CD8-positive, alpha-beta memory T cell (primary cell): ENCODE data around the gene KIF16B. TPM values are rescaled to one million over a fixed set of nuclear protein-coding genes. Genes with fewer than 3 reads are reported as not detected.
"Not testable (repeated sequence)": the region's sequence is repeated elsewhere in the genome, so short reads cannot be mapped to it uniquely, and the experiment has no call there.

Source experiments
- CTCF ChIA-PET: fragments of 350-600 bp; sonication (Branson Sonifier 250); formaldehyde crosslinking; loops from one replicate; lab custom pipeline; 2021; ENCODE audit warnings: antibody characterized with exemption; lab: Charles Lee
- POLR2A ChIA-PET: fragments of 350-600 bp; sonication (Branson Sonifier 250); formaldehyde crosslinking; loops from one replicate; lab custom pipeline; 2021; ENCODE audit warnings: antibody characterized with exemption; lab: Charles Lee
- DNase-seq, 5 donors: peaks; one replicate each; pipeline versions ENCODE4 v3.0.0 to v3.0.0-alpha.2; 2020 to 2022; ENCODE audit warnings: mixed read lengths in 1 of 5
- H3K27ac ChIP-seq: one replicate; pipeline ENCODE4 v1.7.0; 2013; ENCODE audit warnings: low read depth, mild to moderate bottlenecking, low read length, moderate library complexity
- H3K27me3 ChIP-seq: 2 replicates; pipeline ENCODE4 v1.7.0; 2013; ENCODE audit warnings: low read length, mild to moderate bottlenecking; ENCODE audit not compliant: insufficient read depth, poor library complexity, severe bottlenecking
- H3K36me3 ChIP-seq: 2 replicates; pipeline ENCODE4 v1.7.0; 2013; ENCODE audit warnings: mild to moderate bottlenecking, low read length, moderate library complexity; ENCODE audit not compliant: insufficient read depth
- H3K4me1 ChIP-seq: 2 replicates; pipeline ENCODE4 v1.7.0; 2013; ENCODE audit warnings: mild to moderate bottlenecking, low read length, moderate library complexity; ENCODE audit not compliant: insufficient read depth
- H3K4me3 ChIP-seq: 2 replicates; pipeline ENCODE4 v1.7.0; 2013; ENCODE audit warnings: mild to moderate bottlenecking, low read length
- H3K9me3 ChIP-seq: 2 replicates; pipeline ENCODE4 v1.7.0; 2013; ENCODE audit warnings: mild to moderate bottlenecking, low read length
- H3K27ac Mint-ChIP-seq, 8 donors: one replicate each; pipeline ENCODE4 v1.8.0; 2020 to 2021; ENCODE audit warnings: mixed read lengths in 8 of 8, mild to moderate bottlenecking in 6 of 8, inconsistent platforms in 3 of 8, moderate library complexity in 3 of 8
- H3K27me3 Mint-ChIP-seq, 2 donors: one replicate each; pipeline ENCODE4 v1.8.0; 2020 to 2021; ENCODE audit warnings: mixed read lengths in 2 of 2, mild to moderate bottlenecking in 1 of 2, moderate library complexity in 1 of 2
- H3K36me3 Mint-ChIP-seq, 3 donors: one replicate each; pipeline ENCODE4 v1.8.0; 2020 to 2021; ENCODE audit warnings: mixed read lengths in 3 of 3, inconsistent platforms in 1 of 3, mild to moderate bottlenecking in 1 of 3
- H3K4me1 Mint-ChIP-seq, 3 donors: one replicate each; pipeline ENCODE4 v1.8.0; 2020 to 2021; ENCODE audit warnings: mixed read lengths in 3 of 3, inconsistent platforms in 1 of 3, mild to moderate bottlenecking in 1 of 3
- H3K4me3 Mint-ChIP-seq, 7 donors: one replicate each; pipeline ENCODE4 v1.8.0; 2020 to 2021; ENCODE audit warnings: mixed read lengths in 7 of 7, mild to moderate bottlenecking in 6 of 7, moderate library complexity in 4 of 7, inconsistent platforms in 2 of 7
- H3K9me3 Mint-ChIP-seq, 5 donors: one replicate each; pipeline ENCODE4 v1.8.0; 2020 to 2022; ENCODE audit warnings: mixed read lengths in 5 of 5, mild to moderate bottlenecking in 3 of 5, moderate library complexity in 2 of 5, inconsistent platforms in 1 of 5
- polyA plus RNA-seq: library from polyadenylated mRNA; unstranded; fragments of 300-500 nt; fragmentation: Illumina TruSeq; gene quantifications from one replicate; pipeline ENCODE4 v1.2.3, GENCODE V29; 2021
- total RNA-seq, 2 experiments: library from RNA; stranded (reverse); gene quantifications; one replicate each; pipeline ENCODE4 v1.2.3, GENCODE V29; 2021

The KIF16B gene
- total and polyA plus RNA-seq, 3 experiments from 2014 or later = 3.2 to 6.0 (median 3.4) TPM

DNA sequence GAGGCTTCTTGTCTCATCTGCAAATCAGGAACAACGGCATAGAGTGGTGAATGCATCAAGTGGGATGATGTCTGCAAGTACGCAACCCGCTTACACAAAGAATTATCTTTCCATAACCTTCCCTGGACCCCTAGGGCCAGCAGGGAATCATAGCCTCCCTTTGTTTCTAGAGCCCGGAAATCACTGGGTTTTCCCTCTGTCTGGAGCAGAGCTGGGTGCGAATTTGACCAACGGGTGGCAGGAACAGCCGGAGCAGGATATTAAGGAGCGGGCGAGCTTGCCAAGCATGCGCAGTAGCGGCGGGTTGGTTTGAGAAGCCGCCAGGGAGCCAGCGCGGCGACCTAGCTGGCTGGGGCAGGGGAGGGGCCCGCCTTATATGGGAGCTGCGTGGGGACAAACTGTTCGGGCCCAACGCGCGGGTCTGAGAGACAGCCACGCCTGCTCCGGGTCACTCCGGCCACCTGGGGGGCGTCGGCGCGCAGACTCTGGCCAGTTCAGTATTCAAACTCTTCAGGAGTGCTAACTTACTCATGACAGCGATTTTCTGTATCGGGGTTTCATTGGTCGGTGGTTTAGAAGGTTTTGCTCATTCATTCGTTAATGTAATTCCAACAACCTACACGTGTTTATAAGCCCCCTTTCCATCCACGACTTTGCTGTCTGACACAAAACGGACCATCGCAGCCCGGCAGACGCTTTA is 1.6 kb upstream of the KIF16B start:
- H3K9me3 ChIP-seq = no peaks in the 10 kb centered on the region
- H3K36me3 Mint-ChIP-seq = peaks cover 0 to 1% (median 0%) of the 10 kb centered on the region in 3 donors
- no peaks in the 10 kb centered on the region for H3K27me3 ChIP-seq
- peaks cover 20% of the 10 kb centered on the region for H3K4me1 ChIP-seq
- no peaks in the 10 kb centered on the region for H3K36me3 ChIP-seq
- peak overlapping the region; percentile 35 to 92 (median 71) for H3K27ac Mint-ChIP-seq
- POLR2A ChIA-PET = no interaction called here
- peak; percentile 43 to 79 (median 74) for DNase-seq
- H3K4me1 Mint-ChIP-seq = peaks cover 39 to 52% (median 41%) of the 10 kb centered on the region in 3 donors
- CTCF ChIA-PET = no interaction called here
- H3K4me3 Mint-ChIP-seq = peak overlapping the region; percentile 81 to 93 (median 90)
- H3K4me3 ChIP-seq = peak overlapping the region; percentile 81
- peaks cover 0 to 8% of the 10 kb centered on the region in 2 donors for H3K27me3 Mint-ChIP-seq
- peak overlapping the region; percentile 40 for H3K27ac ChIP-seq
- H3K9me3 Mint-ChIP-seq = no peaks in the 10 kb centered on the region

DNA sequence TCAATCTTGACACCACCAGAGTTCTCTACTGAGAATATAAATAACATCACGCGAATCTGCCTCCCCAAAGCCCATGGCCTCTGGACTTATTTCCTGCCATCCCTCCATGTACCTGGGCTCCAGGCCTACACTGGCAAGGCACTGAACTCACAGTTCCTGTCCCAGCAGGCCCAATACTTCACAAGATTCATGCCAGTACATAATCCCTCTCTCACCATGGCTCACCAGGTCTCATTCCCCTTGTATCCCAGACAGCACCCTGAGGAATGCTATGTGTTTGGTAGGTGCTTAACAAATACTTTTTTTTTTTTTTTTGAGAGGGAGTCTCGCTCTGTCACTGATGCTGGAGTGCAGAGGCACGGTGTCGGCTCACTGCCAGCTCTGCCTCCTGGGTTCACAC is 1.9 kb downstream of the KIF16B start:
- Histone ChIP-seq H3K27ac (no peak overlapping the region), H3K4me1 (peaks cover 20% of the 10 kb centered on the region), H3K36me3 (no peaks in the 10 kb centered on the region), H3K4me3 (no peak overlapping the region), H3K27me3 (no peaks in the 10 kb centered on the region), H3K9me3 (no peaks in the 10 kb centered on the region)
- H3K4me1 Mint-ChIP-seq = peaks cover 39 to 56% (median 46%) of the 10 kb centered on the region in 3 donors
- peaks cover 0 to 1% (median 0%) of the 10 kb centered on the region in 3 donors for H3K36me3 Mint-ChIP-seq
- DNase-seq = no peak
- peak overlapping the region in 1 of 7 donors; percentile 43 for H3K4me3 Mint-ChIP-seq
- ChIA-PET CTCF (no interaction called here), POLR2A (no interaction called here)
- H3K27me3 Mint-ChIP-seq = peaks cover 0 to 8% of the 10 kb centered on the region in 2 donors
- H3K9me3 Mint-ChIP-seq = no peaks in the 10 kb centered on the region
- H3K27ac Mint-ChIP-seq = peak overlapping the region in 3 of 8 donors; percentile 8 to 25 (median 17)

DNA sequence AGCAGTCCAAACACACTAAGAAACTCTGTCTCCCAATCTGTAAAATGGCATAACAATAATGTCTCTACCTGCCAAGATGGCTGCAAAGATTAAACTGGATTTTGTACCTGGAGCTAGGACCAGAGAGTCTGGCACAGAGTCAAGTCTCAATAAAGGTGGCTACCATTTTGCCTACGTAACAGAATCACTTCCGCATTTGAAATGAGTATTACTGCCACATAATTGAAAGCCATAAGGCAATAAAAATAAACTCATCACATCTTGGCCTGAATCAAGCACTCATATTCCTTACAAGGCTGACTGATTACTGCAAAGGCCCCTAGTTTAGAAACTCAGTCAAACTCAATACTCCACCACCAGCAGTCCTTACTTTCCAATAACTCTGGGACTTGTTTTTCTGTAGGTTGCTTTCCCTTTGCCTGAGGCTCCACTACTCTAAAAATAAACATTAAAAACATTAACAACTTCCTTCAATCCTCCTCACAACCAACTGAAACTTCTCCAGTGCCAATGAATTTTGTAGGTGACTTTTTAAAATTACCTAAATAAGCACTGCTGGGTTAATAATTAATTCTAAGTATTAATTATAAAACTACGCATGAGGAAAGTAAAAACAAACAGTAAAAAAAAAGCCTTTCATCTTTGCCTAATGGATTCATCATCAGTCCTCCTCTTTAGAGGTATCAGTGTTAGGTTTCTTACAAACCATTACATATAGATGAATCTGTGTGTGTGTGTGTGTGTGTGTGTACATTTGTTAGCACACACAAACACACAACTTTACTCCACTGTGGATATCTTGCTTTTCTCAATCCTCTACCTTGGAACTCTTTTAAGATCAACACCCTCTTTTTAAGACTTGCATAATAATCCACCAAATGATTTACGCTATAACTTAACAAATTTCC is 3.7 kb downstream of the KIF16B start:
- H3K9me3 Mint-ChIP-seq = no peaks in the 10 kb centered on the region
- no peaks in the 10 kb centered on the region for H3K36me3 ChIP-seq
- H3K27ac ChIP-seq = no peak overlapping the region
- H3K27me3 Mint-ChIP-seq = peaks cover 0 to 8% of the 10 kb centered on the region in 2 donors
- H3K4me1 ChIP-seq = peaks cover 18% of the 10 kb centered on the region
- peak overlapping the region in 1 of 8 donors; percentile 59 for H3K27ac Mint-ChIP-seq
- H3K36me3 Mint-ChIP-seq = peaks cover 0 to 3% (median 0%) of the 10 kb centered on the region in 3 donors
- H3K4me3 Mint-ChIP-seq = peak overlapping the region in 1 of 7 donors; percentile 17
- no peak overlapping the region for H3K4me3 ChIP-seq
- no peaks in the 10 kb centered on the region for H3K27me3 ChIP-seq
- POLR2A ChIA-PET = no interaction called here
- H3K9me3 ChIP-seq = no peaks in the 10 kb centered on the region
- DNase-seq = no peak
- peaks cover 28 to 52% (median 37%) of the 10 kb centered on the region in 3 donors for H3K4me1 Mint-ChIP-seq
- CTCF ChIA-PET = no interaction called here

GRCh38 chr20:16566080-16566479 is 7.2 kb downstream of the KIF16B start:
- ChIA-PET POLR2A (no interaction called here), CTCF (no interaction called here)
- no peaks in the 10 kb centered on the region for H3K36me3 ChIP-seq
- no peak overlapping the region for H3K27ac ChIP-seq
- no peaks in the 10 kb centered on the region for H3K27me3 ChIP-seq
- H3K4me3 ChIP-seq = no peak overlapping the region
- no peak for DNase-seq
- Mint-ChIP-seq H3K4me1 (peaks cover 2 to 43% (median 18%) of the 10 kb centered on the region in 3 donors), H3K9me3 (no peaks in the 10 kb centered on the region), H3K4me3 (no peak overlapping the region), H3K27me3 (no peaks in the 10 kb centered on the region), H3K36me3 (peaks cover 0 to 3% (median 0%) of the 10 kb centered on the region in 3 donors), H3K27ac (no peak overlapping the region)
- H3K9me3 ChIP-seq = no peaks in the 10 kb centered on the region
- no peaks in the 10 kb centered on the region for H3K4me1 ChIP-seq

GRCh38 chr20:16564079-16564478 is 9.2 kb downstream of the KIF16B start:
- H3K9me3 ChIP-seq, DNase-seq, POLR2A ChIA-PET, H3K27ac Mint-ChIP-seq, H3K27ac ChIP-seq, CTCF ChIA-PET, H3K36me3 Mint-ChIP-seq, H3K4me3 Mint-ChIP-seq, H3K27me3 Mint-ChIP-seq, H3K4me3 ChIP-seq, H3K36me3 ChIP-seq, H3K4me1 ChIP-seq, H3K27me3 ChIP-seq, H3K9me3 Mint-ChIP-seq: not testable (repeated sequence)
- peaks cover 0 to 28% (median 7%) of the 10 kb centered on the region in 3 donors for H3K4me1 Mint-ChIP-seq

GRCh38 chr20:16563066-16563806 is 10.0 kb downstream of the KIF16B start:
- ChIA-PET CTCF (no interaction called here), POLR2A (no interaction called here)
- H3K27me3 ChIP-seq = no peaks in the 10 kb centered on the region
- no peaks in the 10 kb centered on the region for H3K4me1 ChIP-seq
- no peak overlapping the region for H3K4me3 ChIP-seq
- no peak for DNase-seq
- no peaks in the 10 kb centered on the region for H3K36me3 ChIP-seq
- Mint-ChIP-seq H3K27me3 (no peaks in the 10 kb centered on the region), H3K4me1 (peaks cover 0 to 28% (median 4%) of the 10 kb centered on the region in 3 donors), H3K4me3 (no peak overlapping the region), H3K27ac (peak overlapping the region in 2 of 8 donors; percentile 1 to 20), H3K36me3 (peaks cover 0 to 3% (median 0%) of the 10 kb centered on the region in 3 donors), H3K9me3 (no peaks in the 10 kb centered on the region)
- no peak overlapping the region for H3K27ac ChIP-seq
- H3K9me3 ChIP-seq = no peaks in the 10 kb centered on the region

DNA sequence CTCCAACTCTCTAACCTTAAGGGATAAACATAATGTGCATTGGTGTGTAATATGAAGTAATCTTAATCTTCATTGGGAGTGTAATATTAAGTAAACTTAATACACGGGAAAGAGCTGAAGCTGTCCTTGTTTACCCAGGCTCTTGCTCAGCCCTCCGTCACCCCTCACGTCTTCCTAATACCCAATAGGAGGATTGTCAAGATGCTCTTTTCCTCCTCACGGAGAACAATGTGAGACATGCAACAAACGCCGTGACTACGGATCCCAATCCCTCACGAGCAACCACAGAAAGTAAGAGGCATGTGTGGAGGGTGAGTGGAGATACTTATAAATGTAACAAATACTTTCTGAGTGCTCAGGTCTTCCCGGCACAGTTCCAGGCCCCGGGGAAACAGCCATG is 11.0 kb downstream of the KIF16B start:
- Histone ChIP-seq H3K9me3 (no peaks in the 10 kb centered on the region), H3K27me3 (no peaks in the 10 kb centered on the region), H3K36me3 (no peaks in the 10 kb centered on the region), H3K27ac (no peak overlapping the region), H3K4me3 (no peak overlapping the region), H3K4me1 (no peaks in the 10 kb centered on the region)
- DNase-seq = no peak
- Mint-ChIP-seq H3K4me1 (peaks cover 0 to 28% (median 4%) of the 10 kb centered on the region in 3 donors), H3K27me3 (no peaks in the 10 kb centered on the region), H3K36me3 (peaks cover 0 to 6% (median 0%) of the 10 kb centered on the region in 3 donors), H3K4me3 (no peak overlapping the region), H3K27ac (peak overlapping the region in 1 of 8 donors; percentile 35), H3K9me3 (no peaks in the 10 kb centered on the region)
- POLR2A ChIA-PET = no interaction called here
- CTCF ChIA-PET = no interaction called here
